Fibroblast of the conjunctiva (primary cell): ENCODE data around the gene BACH2.

ENCODE experiments used
- DNase-seq: peaks from one replicate; pipeline ENCODE4 v3.0.0-alpha.2; 2010; ENCODE audit warnings: low read depth

Gene BACH2

DNA sequence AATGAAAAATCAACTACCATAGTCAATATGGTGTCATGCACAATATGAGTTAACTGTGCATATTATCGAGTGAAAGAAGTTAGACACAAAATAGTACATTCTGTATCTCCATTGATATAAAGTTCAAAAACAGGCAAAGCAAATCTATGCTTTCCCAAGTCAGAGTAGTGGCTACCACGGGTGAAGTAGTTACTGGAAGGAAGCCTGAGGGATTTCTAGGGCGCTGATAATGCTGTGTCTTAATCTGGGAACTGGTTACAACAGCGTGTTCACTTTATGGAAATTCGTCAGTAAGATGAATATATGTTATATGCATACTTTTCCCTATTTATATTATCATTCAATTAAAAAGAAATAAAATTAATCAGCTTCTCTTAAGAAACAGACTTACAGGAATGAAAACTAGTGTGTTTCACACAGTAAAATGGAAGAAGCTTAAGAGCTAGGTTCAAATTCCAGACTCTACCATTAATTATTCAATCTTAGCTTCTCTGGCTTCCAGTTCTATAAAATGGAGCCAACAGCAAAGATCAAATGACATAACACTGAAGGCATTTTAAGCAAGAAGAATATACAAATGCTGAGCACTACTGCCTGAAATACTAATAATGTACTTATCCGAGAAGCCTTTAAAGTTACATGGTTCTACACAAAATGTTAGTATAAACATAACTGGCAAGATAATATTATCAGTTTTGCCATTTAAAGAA is 19.2 kb downstream of the BACH2 start:
- no peak for DNase-seq

DNA sequence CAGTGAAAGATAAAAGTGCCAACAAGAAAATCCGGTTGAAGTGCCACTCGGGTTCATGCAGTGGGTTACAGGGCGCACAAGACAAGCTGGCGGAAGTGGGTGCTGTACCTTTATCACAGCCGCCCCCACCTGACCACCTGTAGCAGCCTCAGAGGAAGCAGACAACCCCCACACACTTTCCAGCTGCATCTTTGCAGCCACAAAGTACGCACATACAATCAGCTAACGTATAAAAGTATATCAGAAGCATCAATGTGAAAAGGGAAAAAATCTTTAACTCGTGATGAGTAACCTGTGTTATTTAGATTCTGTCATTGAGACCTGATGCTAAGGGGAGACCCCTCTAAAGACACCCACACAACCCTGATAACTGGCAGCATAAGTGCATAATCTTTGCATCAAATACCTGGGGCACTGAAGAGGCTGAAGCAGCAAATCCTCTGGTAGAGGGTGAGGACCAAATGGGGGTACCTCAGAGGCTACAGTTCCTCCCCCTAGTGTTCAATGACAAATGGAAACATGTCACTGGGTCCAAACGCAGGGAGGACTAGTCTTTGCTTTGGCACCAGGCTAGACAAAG is 22.1 kb downstream of the BACH2 start:
- DNase-seq: no peak

DNA sequence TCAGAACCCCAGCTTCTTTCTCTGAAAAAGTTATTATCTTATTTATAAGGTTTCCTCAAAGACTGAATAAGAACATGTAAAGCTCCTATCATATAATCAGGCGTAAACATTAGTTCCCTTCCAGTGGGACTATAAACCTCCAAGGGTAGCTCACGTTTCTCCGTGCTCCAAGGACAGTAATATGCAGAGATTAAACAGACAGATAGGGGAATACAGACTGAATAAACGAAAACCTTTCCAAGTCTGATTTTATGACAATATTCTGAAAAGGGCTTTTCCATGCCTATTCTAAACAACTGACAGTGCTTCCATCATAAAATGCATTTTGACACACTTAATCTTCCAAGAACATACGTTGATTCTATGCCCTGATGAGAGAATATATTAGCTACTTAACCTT is 22.8 kb downstream of the BACH2 start:
- DNase-seq: no peak

DNA sequence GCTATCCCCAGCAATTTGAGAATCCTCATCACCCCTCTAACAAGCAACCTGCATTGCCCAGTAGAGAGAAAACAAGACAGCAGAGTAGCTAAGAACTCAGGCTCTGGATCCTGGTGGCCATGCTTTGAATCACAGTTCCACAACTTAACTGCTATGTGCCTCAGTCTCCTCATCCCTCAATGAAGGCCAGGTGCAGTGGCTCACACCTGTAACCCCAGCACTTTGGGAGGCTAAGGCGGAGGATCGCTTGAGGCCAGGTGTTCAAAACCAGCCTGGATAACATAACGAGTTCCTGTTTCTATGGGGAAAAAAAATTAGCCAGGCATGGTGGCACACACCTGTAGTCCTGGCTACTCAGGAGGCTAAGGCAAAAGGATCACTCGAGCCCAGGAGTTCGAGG is 23.7 kb downstream of the BACH2 start:
- no peak for DNase-seq

DNA sequence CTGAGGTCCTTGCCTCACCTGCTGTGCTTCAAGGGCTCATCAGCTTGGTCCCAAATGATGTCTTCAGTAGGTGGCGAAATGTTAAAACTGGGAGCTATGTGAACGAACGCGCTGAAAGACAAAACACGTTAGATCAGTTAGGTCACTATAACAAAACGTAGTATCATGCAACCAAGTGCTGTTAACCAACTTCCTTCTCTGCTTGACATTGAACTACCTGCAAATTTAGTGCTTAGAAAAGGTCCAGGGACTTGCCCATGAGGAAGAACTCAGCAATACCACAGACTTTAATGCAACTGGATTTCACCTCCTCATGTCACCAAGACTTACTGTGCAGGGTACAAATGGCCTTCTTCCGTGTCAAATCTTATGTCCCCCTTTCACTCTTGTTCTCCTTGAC is 24.8 kb downstream of the BACH2 start:
- no peak for DNase-seq

DNA sequence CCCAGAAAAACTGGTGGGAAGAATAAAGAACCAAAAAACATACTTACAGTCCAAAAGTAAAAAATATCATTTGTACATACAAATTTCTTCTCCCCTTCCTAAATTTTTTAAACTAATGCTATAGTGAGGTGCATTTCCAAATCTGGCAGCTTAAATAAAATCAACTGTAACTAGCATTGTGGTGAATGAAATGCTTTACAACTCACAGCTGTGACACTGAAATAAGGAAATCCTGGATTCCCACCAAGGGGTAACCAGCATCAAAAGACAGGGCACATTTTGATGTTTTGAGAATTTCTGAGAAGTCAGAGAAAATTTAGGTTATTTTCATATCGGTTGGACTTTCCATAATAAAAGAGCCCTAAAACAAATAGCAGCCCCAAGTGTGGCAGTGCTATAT is 27.3 kb downstream of the BACH2 start:
- DNase-seq: no peak

DNA sequence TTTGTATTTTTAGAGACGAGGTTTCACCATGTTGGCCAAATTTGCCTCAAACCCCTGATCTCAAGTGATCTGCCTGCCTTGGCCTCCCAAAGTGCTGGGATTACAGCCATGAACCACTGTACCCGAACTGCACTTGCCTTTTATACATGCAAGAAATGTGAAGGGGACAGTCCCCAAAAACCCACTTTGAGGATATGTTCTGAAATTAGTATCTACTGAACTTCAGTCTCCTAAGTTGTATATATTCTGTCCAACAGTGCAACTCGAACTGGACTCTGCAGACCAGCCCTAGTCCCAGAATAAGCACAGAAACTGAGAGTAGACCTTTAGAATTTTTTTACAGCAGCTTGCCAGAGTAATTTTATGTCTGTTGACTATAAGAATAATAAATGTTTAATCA is 28.5 kb downstream of the BACH2 start:
- DNase-seq: no peak

DNA sequence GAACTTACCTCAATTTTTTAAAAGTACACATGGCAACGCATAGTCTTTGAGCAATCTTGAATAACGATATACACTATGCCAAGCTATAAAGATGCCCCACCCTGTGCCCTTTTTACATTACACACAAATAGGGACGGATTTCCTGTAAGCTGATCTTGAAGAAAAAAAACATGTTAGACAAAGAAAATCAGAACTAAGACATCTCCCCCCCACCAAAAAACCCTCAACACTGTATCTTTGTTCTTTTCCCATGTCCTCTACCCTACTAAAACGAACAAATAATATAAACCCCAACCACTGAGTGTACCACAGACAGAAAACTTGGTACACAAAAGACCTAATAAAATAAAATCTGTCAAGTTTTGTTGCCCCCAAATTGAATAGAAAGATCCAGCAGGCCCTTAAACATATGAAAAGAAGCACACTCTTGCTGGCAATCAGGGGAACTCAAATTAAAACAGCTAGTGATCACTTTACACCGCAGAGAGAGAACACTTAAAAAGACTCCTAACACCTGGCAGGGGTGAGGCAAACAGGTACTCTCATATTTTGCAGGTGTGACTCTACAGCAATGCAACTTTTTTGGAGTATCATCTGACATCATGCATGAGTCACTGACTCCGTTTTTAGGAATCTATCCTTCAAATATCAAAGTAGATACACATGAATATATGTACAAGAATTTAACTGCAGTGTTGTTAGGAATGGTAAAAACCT is 29.6 kb downstream of the BACH2 start:
- DNase-seq: no peak

DNA sequence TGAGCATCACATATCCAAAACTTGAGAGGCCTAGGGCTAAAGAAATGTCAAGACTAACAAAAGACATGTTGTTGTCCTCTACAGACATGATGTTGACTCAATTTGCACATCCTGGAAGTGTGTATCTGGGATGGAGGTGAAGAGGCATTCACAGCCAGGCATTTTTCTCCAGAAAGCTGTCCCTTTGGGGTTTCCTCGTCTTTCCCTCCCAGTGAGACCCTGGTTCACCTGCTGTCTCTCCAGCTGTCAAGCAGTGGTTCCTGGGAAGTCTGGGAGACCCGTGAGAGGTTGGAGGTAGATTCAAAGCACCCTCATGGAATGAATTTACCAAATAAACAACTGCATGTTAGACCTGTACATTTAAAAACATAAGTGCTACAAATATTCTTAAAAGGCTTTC is 32.1 kb downstream of the BACH2 start:
- no peak for DNase-seq

DNA sequence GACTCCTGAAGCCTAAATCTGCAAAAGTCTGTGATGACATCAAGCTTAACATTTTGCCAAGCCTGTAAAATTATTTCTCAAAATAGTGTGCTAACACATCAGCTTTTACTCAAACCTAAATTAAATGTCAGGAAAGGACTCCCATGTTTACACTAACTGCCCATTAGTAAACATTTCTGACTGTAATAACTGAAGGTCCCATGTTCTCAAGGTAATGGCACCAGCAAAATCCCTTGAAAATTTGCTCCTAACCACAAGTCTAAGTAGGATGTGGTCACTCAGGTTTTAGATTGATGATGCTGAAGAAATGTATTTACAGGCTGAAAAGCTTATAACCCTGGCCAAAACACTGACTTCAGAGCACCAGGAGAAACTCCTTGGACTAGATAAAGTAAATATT is 33.0 kb downstream of the BACH2 start:
- DNase-seq: no peak

DNA sequence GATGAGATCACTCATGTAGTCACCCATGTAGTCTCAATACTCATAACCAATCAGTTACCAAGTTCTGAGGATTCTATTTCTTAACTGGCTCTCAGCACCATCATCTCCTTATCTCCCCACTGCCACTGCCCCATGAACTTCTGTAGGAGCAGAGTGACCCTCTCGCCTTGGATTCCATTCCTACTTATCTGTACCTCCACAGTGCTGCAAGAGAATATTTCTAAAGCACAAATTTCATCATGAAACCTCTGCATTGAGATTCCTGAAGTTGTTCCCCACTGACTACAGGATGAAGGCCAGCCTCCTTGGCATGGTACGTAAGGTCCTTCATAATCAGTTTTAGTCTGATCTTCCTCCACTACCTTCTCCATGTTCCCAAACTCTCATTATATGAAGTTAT is 34.8 kb downstream of the BACH2 start:
- no peak for DNase-seq

DNA sequence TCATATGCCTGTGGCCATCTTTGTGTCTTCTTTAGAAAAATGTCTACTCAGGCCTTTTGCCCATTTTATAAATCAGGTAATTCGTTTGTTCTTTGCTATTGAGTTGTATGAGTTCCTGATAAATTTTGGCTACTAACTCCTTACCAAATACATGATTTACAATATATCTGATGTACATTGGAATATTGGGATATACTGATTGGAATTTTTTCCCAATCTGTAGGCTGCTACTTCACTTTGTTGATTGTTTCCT is 39.2 kb downstream of the BACH2 start:
- DNase-seq: no peak

DNA sequence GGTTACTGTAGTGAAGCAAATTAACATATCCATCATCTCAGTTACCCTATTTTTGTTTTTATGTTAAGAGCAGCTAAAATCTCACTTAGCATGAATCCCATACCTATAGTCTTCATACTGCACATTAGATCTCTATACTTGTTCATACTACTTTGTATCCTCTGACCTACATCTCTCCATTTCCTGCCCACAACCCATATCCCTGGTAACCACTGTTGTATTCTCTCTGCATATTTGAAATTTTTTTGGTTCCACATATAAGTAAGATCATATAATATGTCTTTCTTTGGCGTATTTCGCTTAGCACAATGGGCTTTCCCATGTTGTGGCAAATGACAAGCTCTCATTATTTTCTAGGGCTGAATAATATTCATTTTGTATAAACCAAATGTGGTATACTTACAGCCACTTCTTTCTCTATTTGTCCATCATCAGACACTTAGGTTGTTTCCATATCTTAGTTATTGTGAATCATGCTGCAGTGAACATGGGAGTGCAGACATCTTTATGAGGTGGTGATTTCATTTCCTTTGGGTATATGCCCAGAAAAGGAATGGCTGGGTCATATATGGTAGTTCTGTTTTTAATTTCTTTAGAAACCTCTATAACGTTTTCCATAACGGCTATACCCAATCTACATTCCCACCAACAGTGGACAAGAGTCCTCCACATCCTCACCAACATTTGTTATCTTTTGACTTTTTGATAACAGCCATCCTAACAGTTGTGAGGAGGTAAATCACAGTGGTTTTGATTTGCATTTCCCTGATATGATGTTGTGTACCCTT is 39.8 kb downstream of the BACH2 start:
- DNase-seq: peak; percentile 30

DNA sequence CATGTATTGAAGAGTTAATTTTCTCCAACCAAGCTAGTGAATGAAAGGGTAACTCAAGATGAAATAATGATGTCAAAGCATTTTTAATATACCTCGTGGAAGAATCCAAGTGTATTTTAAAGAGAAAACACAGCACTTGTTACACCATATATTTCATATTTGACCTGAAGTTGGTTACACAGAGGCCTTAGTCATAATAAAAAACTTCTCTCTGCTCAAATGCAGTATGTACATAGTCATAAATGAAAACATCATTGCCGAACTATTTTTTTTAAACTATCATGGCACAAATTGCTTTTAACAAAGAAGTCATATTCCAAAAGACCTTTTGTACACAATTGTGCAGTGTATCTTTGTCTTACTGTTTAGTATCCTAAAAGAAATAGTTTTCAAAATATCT is 43.0 kb downstream of the BACH2 start:
- no peak for DNase-seq

DNA sequence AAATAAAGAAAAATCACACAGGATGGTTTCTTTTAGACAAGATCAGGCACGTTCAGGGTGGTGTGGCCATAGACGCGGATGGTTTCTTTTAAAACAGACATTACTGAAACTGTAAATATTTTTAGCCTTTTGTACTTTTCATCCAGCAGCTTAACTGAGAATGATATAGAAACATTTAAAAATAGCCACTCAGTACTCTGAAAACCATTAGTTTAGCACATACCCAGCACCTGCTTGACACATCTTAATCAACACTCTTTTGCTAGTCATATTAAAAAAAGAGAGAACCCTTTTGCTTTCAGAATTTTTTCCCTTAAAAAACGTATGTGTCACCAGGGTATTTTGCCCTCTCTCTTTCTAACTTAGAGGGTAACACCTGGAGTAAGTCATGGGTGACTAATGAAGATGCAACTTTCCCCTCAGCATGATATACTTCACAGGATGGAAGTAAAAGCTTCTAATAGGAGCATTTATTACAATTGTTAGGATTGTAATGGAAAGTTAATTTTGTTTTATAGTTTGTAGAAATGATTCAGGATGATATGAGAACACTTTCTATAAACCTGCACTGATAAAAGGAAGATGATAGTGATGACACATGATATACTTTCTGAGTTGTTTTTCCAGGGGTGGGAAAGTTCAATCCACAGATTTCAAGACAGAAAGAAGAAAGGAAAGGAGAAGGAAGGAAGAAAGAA is 45.2 kb downstream of the BACH2 start:
- DNase-seq: no peak

DNA sequence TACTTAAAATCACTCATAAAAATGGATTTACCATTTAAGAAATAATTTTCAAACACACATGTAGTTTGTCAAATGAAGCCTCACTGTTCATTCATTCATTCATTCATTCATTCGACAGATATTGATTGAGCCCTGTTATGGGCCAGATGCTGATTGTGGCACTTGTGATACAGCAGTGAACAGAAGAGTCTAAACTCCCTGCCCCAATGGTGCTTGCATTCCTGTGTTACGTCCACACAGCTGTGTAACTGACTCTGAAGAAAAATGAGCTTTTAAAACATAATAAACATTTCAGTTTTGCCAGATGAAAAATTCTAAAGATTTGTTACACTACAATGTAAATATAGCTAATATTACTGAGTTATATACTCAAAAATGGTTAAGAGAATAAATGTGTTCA is 46.2 kb downstream of the BACH2 start:
- DNase-seq: no peak

DNA sequence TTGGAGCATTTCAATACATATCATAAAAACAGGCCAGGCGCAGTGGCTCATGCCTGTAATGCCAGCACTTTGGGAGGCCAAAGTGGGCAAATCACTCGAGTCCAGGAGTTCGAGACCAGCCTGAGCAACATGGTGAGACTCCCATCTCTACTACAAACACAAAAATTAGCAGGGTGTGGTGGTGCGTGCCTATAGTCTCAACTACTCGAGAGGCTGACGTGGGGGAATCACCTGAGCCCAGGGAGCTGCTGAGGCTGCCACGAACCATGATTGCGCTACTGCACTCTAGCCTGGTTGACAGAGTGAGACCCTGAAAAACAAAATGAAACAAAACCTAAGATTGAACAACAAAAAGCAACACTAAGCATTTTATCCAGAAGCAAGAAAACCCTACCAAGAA is 47.2 kb downstream of the BACH2 start:
- no peak for DNase-seq

DNA sequence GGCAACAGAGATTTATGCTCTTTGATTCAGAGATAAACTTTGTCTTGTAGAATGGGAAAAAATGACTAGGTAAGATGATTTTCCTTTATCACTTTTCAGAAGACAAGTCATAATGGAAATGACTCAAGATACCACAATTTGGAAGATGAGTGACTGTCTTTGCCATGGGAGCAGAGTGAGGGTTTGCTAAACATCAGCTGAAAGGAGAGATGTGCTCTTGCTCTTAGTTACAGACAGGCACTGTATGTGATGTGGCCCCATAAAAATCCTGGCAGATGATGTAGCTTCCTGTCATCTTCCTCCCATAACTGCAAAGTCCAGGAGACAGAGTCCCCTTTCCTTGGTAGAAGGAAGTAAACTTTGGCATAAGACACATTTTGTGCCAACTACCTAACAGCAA is 47.6 kb downstream of the BACH2 start:
- DNase-seq: no peak

DNA sequence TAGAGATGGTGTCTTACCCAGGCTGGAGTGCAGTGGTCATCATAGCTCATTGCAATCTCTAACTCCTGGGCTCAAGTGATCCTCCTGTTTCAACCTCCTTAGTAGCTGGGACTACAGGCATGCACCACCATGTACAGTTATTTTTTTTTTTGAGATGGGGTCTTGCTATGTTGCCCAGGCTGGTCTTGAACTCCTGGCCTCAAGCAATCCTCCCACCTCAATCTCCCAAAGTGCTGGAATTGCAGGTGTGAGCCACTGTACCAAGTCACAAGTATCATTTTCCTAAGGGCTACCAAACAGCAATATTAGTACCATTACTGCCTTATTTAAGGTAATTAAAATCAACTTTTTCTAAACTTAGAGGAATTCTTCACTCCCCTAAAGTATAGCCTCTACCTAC is 49.4 kb downstream of the BACH2 start:
- DNase-seq: no peak

DNA sequence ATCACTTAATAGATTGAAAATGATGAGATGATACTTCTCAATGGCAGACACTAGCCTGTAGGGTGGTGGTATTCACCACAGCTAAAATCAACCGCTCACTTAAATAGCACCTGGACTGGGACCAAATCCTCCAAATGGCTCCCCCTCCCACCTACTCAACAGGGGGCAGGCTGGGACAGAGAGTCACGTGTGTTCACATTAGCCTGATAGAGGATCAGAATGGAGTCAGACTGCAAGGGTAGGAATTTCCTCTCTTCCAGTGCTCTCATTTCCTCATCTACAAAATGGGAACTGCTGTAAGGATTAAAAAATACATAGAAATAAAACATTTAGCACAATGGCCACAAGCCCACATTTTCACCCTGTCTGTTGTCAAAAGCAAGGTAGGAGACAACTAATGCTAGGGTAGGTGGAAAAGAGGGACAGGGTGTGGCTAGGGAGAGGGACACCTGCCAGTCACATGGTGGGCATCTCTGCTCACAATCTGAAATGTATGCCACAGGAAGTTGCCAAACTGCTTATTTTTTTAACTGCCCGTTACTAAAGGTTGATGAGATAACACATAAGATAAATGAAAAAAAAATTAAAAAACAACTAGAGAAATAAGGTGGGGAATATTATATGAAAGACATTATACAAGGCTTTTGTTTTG is 55.3 kb downstream of the BACH2 start:
- no peak for DNase-seq

DNA sequence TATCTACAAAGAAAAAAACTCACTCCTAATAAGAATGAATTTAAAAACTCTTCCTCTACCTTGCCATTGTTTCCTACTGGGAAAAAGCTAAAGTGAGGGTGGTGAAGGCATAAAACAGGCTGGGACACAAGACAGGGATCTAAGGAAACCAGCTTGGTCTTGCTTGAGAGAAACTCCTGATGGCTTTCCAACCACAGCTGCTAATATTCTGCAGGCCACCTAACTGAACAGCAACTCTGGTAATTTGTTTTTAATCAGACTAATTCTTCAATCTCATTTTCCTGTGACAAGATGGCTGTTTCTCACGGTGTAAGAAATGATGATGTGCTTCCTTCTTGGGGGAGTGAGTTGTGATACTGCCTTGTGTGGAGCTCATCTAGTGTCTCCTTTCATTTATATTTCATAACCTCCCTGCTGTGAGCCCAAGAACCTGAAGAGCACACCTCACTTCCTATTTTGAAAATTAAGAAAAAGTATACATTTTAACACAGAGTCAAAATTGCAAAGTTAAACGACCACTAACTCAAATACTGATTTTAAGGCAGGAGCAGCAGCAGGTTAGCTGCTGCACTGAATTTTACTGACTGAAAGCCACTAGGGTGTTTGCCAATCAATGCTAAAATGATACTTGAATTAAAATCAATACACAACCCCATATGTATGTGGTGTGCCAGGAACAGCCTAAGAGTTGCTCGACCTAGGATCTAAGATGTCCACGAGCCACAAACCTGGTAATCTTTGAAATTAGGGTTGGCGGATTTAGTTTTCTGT is 58.0 kb downstream of the BACH2 start:
- no peak for DNase-seq
